Neural progenitor cell (in vitro differentiated cells): Measurements from ENCODE around the gene RAB17.

Experiments
- CTCF ChIP-seq: fragments of 200-600 bp; sonication (generic); IDR thresholded peaks from 2 replicates; pipeline ENCODE4 v1.5.1; 2017; ENCODE audit warnings: antibody characterized with exemption, mild to moderate bottlenecking
- EZH2 ChIP-seq: fragments of 200-600 bp; sonication (generic); IDR thresholded peaks from 2 replicates; pipeline ENCODE4 v1.6.1; 2017; ENCODE audit warnings: antibody characterized with exemption, mild to moderate bottlenecking, moderate library complexity
- EZH2phosphoT487 ChIP-seq: fragments of 200-600 bp; sonication (generic); IDR thresholded peaks from 2 replicates; pipeline ENCODE4 v1.6.1; 2017; ENCODE audit warnings: antibody characterized with exemption

- TF ChIP-seq CTCF (no peak), EZH2phosphoT487 (no peak), EZH2 (no peak)
Measured at GRCh38 chr2:237583385-237584295, 6.9 kb downstream of the RAB17 start.
